Stimulated activated CD4-positive, alpha-beta T cell treated with anti-CD3 and anti-CD28 coated beads, TNF-alpha, amount 100 ng/mL, for 1 hour (primary cell): ENCODE measurements around the gene MEIS2.

Source experiments
- DNase-seq, 3 donors: peaks; one replicate each; pipeline ENCODE4 v3.0.0-alpha.2; 2020; ENCODE audit warnings: low read depth in 3 of 3, low spot score in 1 of 3

MEIS2 gene

DNA sequence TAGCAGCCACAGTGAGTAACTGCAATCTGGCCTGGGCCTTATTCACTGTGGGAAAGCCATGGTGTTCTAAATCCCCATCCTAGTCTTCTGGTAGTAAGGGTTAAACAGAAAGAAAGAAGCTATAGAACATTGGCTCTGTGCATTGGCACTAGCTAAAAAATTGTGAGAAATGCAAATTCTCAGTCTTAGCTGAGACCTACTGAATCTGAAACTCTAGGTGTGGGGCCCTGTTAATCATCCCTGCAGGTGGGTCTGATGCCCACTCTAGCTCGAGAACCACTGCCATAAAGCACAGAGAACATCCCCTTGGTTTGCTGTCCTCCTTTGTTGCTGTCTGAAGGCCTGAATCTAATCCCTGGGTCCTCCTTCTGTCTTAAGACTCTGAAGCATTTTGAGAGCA, 59.3 kb downstream of the MEIS2 start:
- no peak for DNase-seq

DNA sequence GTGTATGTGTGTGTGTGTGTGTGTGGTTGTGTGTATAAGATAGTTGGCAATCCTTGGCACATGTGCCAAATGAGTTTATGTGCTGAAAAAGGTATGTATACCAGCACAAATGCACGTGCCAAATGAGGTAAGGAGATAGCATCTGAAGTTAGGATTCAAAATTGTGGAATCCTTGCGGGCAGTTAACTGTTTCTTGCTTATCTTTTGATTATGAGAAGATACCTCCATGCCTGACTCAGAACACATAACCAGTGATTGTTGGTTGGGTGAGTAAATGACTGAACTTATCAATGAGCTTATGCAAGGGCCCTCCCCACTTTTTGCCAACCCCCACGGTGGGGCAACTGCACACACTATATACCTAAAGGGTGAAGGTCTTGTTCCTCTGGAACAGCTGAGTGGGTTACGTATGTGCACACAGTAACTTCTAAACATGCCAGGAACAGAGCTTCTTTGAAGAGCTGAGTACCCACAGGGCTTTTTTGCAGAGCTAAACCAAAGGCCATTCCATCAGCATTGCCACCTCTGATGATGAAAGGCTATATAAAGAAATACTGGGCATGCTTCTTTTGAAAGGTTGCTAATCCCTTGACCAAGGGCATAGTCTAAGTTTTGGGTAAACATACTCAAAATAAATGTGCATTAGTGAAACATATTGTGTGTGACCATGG, 60.1 kb downstream of the MEIS2 start:
- no peak for DNase-seq

DNA sequence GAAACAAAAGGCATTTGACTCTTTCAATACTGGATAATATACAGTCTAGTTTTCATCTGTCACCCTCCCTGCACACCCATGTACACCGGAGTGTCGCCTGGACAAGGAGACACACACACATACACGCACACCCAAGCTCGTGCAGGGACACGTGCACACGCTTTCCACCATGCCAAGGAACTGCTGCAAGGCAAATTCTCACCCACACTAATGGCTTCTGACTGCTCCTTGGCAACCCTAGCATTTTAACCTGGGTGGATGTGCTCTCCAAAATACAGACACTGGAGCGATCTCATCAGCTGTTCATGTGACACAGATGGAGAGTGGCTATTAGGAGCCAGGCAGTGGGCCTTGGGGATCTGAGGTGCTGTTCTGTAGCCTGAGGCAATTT, 61.6 kb downstream of the MEIS2 start:
- no peak for DNase-seq

DNA sequence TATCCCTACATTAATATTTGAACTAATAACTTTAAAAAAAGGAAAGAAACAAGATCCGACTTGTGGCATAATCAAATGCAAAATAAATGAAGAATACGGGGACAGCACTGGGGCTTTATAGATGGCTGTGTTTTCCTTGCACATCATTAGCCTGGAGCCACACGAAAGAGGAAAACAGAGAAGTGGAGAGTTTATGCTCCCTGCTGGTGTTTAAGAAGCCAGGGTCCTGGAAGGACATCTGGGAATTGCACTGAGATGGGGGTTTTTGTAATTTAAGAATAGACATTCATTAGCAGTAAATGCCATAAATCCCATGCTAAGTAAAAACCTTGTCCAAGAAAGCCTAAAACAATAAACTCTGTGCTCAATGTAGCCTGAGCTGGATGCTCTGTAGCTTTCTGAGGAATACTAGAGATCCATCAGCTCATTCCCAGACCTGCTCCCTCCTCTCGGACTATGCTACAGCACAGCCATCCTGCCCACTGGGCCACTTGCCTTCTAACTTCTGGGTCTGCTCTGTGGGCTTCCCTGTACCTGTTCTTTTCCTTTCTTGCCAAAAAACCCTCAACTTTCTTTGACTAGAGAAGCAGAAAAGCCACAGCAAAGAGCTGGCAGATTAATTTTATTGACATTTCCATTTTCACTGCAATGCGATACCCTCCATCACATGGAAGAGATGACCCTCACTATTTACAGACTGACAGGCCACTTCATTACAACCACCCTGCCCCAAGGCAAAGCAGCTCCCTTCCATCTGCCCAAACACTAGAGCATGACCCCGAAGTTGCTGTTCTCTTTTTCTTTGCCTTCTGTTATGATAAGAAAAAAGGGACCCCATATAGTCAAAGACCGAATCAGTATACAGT, 62.3 kb downstream of the MEIS2 start:
- no peak for DNase-seq

DNA sequence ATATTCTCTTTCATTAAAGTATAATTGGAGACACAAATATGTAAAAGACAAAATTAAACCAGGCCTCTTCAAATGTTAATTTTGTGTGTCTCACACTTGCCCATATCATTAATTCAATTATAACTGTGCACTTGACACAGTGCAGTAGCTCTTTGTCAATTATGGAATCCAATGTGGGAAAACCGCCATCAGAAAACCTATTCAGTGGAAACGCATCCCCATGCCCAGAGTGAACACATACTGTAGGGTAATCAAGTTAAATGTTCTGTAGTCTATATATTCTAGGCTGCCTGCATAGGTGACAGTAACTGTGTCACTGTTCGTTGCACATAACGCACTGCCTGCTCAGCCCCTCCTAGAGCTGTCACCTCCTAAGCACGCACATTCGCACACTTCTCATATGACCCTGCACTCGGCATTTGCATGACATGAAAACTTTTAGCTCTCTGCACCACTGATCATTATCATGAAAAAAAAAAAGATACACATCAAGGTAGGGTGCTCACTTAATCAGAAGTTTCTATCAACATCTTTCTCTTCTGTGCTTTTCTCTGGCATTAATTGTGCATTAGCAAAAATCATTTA, 63.2 kb downstream of the MEIS2 start:
- no peak for DNase-seq

DNA sequence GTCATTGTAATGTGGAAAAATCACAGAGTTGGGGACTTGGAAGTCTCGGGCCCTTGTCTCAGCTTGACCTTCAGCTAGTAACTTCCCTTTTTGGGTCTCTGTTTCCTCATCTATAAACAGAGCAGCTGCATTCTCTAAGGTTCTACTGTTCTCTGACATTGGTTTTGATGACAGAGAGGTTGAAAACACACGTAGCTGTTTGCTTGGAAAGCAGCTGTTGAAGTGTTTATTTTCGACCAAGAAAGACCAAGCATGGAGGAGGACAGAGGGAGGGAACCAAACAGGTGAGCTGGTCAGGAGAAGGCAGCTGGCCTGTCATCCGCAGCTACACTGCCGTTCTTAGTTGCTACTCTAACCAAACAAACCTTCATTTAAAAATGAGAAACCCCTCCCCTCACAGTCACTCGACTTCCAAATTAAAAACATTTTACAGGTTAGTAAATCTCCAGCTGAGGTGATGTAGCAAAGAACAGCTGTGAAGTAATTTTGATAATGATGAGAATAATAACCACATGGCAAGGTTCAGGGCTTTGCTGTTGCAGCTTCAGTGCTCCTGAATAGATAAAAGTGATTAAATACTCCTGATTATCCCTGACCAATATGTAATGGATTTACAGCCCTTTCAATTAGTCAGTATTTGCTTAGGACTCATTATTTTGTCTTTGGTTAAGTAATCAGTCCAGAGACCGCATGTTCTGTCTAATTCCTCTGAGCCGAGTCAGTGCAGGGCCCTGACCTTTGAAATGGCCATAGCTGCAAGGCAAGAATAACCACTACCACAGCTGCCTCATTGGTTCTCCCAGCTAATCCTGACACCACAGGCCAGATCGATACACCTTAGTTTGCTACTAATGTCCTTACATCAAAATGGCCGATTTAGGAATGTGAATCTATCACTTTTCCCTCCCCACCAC, 65.3 kb downstream of the MEIS2 start:
- no peak for DNase-seq

DNA sequence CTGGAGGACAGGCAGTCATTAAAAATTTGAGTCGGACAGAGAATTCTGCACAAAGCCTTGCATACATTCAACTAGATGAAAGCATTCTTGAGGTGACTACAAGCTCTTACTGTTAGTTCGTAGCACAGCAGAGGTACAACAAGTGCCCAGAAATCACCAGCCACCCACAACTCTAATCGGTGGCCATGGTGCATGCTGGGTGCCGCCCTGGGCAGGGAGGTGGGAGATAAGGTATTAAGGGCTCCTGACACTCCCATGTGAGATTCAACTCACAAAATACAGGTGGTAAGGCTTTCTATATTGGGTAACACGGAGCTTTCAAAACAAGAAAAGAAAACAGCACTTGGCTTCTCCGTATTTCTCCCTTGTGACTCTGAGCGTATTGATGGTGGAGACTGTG, 66.0 kb downstream of the MEIS2 start:
- no peak for DNase-seq

DNA sequence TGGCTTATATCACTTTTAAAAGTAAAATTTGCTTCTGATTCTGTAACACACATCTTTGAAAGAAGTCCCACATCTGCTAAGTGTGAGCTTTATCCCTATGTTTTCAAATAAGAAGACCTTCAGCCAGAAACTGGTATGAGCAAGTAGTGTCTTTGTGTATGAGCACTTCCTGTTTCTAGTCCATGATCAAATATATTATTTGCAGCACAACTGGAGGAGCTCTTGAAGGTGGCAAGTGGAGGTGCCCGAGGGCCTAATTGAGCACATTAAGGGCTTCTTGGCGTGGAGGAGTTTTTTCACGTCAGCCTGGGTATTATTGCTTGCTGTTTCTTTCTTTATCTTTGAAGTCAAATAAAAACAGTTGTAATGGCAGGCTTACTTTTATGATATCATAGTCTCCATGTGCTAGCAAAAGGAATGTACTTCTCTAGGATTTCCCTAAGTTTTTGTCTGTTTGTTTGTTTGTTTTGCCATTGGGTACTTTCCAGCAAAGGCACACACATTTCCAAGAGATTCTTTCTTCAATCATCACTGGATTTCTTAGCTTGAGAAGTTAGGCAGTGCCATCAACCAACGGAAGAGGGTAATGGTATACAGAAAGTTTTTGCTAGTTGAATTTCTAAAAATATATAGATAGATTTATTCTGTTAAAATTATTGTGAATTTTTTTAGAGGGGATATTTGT, 68.1 kb downstream of the MEIS2 start:
- DNase-seq = no peak

DNA sequence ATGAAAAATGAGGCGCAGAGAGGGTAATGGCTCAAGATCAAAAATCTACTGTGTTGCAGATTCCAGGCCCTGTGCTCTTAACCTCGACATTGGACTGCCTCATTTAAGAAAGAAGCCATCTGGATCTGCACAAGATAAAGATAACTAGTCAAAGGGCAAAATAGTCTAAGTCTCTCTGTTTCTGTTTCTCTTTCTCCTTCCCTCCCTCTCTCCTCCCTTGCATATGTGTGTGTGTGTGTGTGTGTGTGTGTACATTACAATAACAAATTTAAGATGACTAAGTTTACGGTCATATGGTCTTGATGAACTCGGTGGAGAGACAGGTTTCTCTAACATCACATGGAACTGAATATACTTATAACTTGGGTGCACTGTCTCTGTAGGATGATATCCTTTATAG, 69.2 kb downstream of the MEIS2 start:
- no peak for DNase-seq

DNA sequence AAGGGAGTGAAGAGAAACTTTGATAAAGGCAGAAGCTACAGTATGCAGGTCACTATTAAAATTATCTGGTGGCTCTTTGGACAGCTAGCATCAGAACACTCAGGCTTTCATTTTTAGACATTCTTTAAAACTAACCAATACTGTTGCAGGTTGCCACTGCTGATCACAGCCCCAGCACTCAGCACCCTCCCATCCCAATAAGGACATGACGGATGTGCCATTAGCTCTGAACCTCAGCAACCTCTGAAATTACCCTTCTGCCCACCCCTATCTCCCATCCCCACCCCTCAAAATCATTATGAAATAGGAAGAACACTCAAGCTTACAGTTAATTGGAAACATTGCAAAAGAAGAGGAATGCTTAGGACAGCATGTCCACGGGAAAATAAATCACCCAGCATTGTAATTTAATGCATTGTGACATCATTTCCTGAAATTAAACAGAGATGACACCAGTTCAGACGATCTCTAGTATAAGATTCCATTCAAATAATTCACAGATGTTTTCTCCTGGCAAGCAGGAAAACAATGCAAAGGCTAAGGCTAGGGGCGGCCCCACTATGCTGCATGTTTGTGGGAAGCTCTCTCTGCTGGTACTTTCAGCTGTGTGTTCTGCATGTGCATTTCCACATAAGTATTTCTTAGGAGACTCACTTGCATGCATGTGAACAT, 71.6 kb downstream of the MEIS2 start:
- no peak for DNase-seq

DNA sequence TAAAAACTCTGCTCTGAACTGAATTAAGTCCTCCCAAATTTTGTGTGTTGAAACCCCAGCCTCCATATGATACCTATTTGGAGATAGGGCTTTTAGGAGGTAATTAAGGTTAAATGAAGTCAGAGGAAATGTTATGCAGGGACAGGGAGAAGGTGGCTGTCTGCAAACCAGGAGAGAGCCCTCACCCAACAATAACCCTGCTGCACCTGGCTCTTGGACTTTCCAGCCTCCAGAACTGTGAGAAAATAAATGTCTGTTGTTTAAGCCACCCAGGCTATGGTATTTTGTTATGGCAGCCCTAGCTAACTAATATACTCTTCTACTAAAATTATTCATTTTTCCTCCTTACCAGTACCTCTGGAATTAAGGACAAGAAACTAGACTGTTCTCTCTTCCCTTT, 79.5 kb downstream of the MEIS2 start:
- DNase-seq = no peak

DNA sequence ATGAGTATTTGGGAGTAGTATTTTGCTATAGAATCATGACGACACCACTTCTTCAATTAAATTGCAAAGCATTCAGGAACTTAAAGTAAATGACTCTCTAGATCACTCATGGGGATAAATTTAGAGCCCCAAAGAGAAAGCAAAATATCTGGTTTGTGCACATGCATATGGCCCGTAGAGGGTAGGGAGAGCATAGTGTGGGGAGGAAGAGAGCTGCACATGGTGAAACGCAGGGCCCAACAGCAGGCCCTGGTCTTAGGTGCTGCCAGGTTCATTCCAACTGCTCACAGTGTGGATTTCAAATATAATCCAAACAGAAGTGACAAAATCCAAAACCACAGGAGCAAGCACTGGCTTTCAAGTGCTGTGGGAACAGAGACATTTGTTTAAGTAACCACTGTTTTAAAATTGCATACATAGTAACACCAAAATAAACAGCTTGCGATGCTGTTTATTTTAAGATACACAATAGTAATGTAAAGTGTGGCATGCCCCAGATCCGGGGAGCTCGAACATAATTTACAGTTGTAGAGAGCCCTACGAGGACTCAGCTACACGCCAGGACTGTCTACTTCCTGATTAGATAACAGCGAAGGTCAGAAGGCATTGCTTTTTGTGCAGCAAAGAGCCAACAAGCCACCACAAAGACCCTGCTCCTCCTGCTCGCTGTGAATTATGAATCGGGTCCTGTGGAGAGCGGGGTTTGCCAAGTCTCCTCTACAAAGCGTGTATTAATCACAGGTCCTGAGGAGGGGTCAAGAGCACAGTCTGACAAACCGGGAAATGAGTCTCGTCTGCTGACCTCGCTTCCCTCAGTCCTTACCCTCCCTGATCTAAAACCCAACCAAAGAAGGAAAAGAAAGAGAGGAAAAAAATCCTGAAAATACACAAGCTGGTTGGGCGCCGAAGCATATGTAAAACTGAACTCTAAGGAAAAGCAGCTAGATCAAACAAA, 80.6 kb downstream of the MEIS2 start:
- DNase-seq = no peak

DNA sequence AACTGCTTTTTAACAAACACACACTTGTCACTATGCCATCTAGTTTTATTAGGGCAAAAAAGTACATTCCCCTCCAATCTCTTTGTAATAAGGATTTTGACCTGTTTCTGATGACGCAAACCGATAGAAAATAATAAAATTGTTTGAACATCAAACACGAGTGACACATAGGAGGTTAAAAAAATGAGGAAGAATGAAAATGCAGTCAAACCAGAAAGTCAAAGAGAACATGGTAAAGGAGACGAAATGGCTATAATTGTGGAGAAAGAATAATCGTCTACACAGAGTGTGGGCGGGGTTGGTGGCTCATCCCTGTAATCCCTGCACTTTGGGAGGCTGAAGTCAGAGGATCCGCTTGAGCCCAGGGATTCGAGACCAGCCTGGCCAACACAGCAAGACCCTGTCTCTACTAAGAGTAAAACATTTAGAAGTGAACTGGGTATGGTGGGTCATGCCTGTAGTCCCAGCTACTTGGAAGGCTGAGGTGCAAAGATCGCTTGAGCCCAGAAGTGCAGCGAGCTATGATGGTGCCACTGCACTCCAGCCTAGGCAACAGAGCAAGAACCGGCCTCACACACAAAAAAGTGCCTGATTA, 83.2 kb downstream of the MEIS2 start:
- no peak for DNase-seq

DNA sequence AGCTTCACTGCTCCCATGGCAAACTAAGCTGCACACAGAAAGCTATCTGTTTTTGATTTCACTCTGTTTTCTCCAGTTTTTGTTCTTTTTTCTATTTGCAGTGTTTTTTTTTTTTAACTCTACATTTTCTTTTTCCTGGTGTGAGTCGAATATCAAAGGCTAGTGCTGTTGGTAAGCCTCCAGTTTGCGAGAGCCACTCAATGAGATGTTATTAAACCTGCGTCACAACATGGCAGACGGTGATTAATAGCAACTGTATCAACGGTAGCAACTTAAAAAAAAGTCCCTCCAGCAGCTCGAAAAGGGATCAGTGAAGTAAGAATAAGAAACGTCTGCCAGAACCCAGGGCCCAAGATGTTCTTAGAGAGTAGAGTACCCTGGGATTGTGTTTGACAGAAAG, 84.1 kb downstream of the MEIS2 start:
- DNase-seq = no peak

DNA sequence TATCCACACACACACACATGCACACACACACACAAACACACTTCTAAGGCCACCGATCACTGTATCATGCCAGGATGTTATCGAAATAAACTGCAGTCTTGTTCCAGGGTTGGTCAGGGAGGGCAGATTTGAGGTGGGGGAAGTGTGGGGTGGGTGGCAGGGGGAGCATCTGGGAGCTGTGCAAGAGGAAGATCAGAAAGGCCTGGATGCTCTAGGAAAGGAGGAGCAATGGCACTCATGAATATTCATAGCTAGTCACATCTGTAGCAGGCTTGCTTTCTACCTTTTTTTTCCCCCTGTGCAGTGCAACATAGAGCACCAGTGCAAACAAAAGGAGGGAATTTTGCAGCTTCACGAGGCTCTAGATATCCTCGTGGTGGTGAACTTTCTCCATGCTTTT, 84.9 kb downstream of the MEIS2 start:
- DNase-seq = no peak

DNA sequence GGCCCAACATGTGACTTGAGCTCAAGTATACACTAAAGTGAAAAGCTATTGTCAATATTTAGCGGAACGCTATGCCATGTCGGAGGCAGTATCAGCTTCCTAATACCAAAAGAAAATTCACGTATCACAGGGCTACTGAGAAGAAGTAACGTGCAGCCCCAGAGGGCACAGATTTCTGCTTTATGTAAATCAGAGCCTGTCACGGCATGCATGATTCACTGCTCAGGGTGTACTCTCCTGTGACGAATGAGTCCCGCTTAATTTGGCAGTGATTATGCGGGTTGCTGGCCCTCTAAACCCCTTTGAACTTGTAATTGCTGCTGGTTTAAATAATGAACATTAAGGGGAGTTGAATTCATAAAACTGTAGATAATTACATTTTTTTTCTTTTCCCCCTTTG, 85.3 kb downstream of the MEIS2 start:
- DNase-seq = no peak

DNA sequence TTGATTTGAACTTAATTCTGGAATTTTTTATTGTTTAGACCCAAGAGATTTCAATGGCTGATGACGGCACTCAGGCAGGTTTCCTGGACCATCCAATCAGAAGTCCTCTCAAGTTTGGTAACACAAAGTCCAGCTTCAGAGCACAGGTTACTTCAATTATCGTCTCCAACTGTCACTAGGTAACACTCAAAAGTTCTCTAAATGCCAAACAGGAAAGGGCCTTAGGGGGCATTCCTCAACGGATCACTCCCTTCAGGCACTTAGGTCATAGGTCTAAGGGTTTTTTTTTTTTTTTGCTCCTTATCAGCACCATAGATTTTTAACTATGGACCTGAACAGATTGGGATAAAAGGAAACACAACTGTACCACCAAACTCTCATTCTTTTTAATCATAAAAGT, 85.8 kb downstream of the MEIS2 start:
- no peak for DNase-seq

DNA sequence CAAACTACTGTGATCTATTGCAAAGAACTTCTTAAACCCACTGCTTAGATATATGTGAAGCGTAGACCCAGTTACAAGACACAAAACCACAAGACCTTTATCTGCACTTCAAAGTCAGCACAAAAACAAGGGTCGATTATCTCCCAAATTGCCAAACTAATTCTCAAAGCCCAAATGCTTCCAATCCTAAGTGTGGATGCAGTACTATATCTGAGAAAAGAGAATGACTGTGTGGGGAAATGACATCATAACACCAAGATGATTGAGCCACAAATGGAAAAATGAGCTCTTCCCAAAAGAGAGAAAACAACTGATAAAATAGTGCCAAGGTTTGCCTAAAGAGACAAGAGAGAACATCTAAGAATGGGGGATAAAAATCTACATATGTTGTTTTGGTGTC, 86.2 kb downstream of the MEIS2 start:
- no peak for DNase-seq

DNA sequence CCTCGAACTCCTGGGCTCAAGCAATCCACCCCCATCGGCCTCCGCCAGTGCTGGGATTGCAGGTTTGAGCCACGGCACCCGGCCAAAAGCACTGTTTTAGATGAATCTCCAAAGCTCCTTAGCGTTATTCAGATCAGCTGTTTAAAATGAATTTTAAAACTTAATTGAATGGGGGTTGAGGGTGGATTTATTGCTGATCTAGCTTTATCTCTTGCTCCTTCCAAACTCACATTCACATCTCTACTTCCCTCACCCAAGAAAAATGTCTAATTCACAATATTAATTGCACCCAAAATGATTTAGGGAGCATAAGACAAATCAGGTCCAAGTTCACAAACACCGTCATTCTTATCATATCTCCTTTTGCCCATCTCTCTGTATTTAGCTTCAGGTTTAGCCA, 89.8 kb downstream of the MEIS2 start:
- DNase-seq = no peak
